Liver (tissue), 9 donors: ENCODE results near the gene INSYN2B. TPM values are rescaled to one million over a fixed set of nuclear protein-coding genes. Genes with fewer than 3 reads are reported as not detected.

Experiments used
- DNase-seq: peaks from one replicate; pipeline ENCODE4 v3.0.0-alpha.2; 2017; ENCODE audit warnings: low spot score
- H3K27ac ChIP-seq, 2 donors: one replicate each; pipeline ENCODE4 v1.7.0; 2013; ENCODE audit warnings: inconsistent platforms in 2 of 2, low read length in 2 of 2, control low read depth in 1 of 2, low read depth in 1 of 2, mild to moderate bottlenecking in 1 of 2
- H3K27me3 ChIP-seq, 4 donors: one replicate each; pipeline versions ENCODE4 v1.6.1 to v1.7.0; 2013; ENCODE audit warnings: low read length in 3 of 4, inconsistent platforms in 1 of 4, mild to moderate bottlenecking in 1 of 4, moderate library complexity in 1 of 4; ENCODE audit not compliant: control insufficient read depth in 4 of 4, insufficient read depth in 4 of 4
- H3K36me3 ChIP-seq, 4 donors: one replicate each; pipeline versions ENCODE4 v1.6.1 to v1.7.0; 2013; ENCODE audit warnings: low read length in 3 of 4, mild to moderate bottlenecking in 3 of 4, low read depth in 1 of 4, moderate library complexity in 1 of 4; ENCODE audit not compliant: control insufficient read depth in 4 of 4, insufficient read depth in 3 of 4
- H3K4me1 ChIP-seq, 4 donors: one replicate each; pipeline versions ENCODE4 v1.6.1 to v1.7.0; 2013; ENCODE audit warnings: low read length in 3 of 4, mild to moderate bottlenecking in 3 of 4, moderate library complexity in 1 of 4; ENCODE audit not compliant: control insufficient read depth in 4 of 4, insufficient read depth in 4 of 4
- H3K4me3 ChIP-seq, 3 donors: one replicate each; pipeline versions ENCODE4 v1.6.1 to v1.7.0; 2013; ENCODE audit warnings: low read length in 3 of 3, control low read depth in 1 of 3, low read depth in 1 of 3, mild to moderate bottlenecking in 1 of 3
- H3K9ac ChIP-seq, 2 donors: one replicate each; pipeline ENCODE4 v1.7.0; 2013; ENCODE audit warnings: low read length in 2 of 2, mild to moderate bottlenecking in 2 of 2, moderate library complexity in 2 of 2, control low read depth in 1 of 2, low read depth in 1 of 2
- H3K9me3 ChIP-seq, 4 donors: one replicate each; pipeline versions ENCODE4 v1.6.1 to v1.7.0; 2013; ENCODE audit warnings: low read length in 3 of 4; ENCODE audit not compliant: control insufficient read depth in 4 of 4
- ATF3 ChIP-seq: IDR thresholded peaks from 2 replicates; pipeline ENCODE4 v1.6.1; 2016; ENCODE audit warnings: antibody characterized with exemption
- EGR1 ChIP-seq, 2 donors: IDR thresholded peaks; 2 replicates each; pipeline ENCODE4 v1.6.1; 2016 to 2018; ENCODE audit warnings: antibody characterized with exemption in 2 of 2, low read depth in 2 of 2
- FOXA1 ChIP-seq: IDR thresholded peaks from 2 replicates; pipeline ENCODE4 v1.6.1; 2016; ENCODE audit warnings: antibody characterized with exemption
- FOXA2 ChIP-seq: IDR thresholded peaks from 2 replicates; pipeline ENCODE4 v1.6.1; 2016; ENCODE audit warnings: antibody characterized with exemption
- GABPA ChIP-seq, 2 donors: IDR thresholded peaks in 1 of 2; conservative IDR thresholded peaks in 1 of 2; 2 replicates each; pipeline ENCODE4 v1.6.1; 2016; ENCODE audit warnings: antibody characterized with exemption in 2 of 2, mild to moderate bottlenecking in 1 of 2, moderate library complexity in 1 of 2
- HNF4A ChIP-seq, 2 donors: conservative IDR thresholded peaks; 2 replicates each; pipeline ENCODE4 v1.6.1; 2016; ENCODE audit warnings: antibody characterized with exemption in 2 of 2, mild to moderate bottlenecking in 2 of 2
- HNF4G ChIP-seq: IDR thresholded peaks from 2 replicates; pipeline ENCODE4 v1.6.1; 2016; ENCODE audit warnings: antibody characterized with exemption
- JUND ChIP-seq, 2 donors: IDR thresholded peaks; 2 replicates each; pipeline ENCODE4 v1.6.1; 2016; ENCODE audit warnings: antibody characterized with exemption in 2 of 2
- MAX ChIP-seq: IDR thresholded peaks from 2 replicates; pipeline ENCODE4 v1.6.1; 2016; ENCODE audit warnings: antibody characterized with exemption
- NR2F2 ChIP-seq: IDR thresholded peaks from 2 replicates; pipeline ENCODE4 v1.6.1; 2016; ENCODE audit warnings: antibody characterized with exemption
- RAD21 ChIP-seq, 2 donors: IDR thresholded peaks; 2 replicates each; pipeline ENCODE4 v1.6.1; 2016; ENCODE audit warnings: antibody characterized with exemption in 2 of 2, mild to moderate bottlenecking in 2 of 2
- REST ChIP-seq: IDR thresholded peaks from 2 replicates; pipeline ENCODE4 v1.6.1; 2016; ENCODE audit warnings: antibody characterized with exemption, mild to moderate bottlenecking
- RXRA ChIP-seq, 2 donors: IDR thresholded peaks; 2 replicates each; pipeline ENCODE4 v1.6.1; 2017 to 2018; ENCODE audit warnings: antibody characterized with exemption in 2 of 2, mild to moderate bottlenecking in 1 of 2
- SP1 ChIP-seq: IDR thresholded peaks from 2 replicates; pipeline ENCODE4 v1.6.1; 2018; ENCODE audit warnings: antibody characterized with exemption, mild to moderate bottlenecking
- TAF1 ChIP-seq: conservative IDR thresholded peaks from 2 replicates; pipeline ENCODE4 v1.6.1; 2016; ENCODE audit warnings: antibody characterized with exemption, mild to moderate bottlenecking
- YY1 ChIP-seq: IDR thresholded peaks from 2 replicates; pipeline ENCODE4 v1.6.1; 2016; ENCODE audit warnings: antibody characterized with exemption, mild to moderate bottlenecking
- ZBTB33 ChIP-seq: IDR thresholded peaks from 2 replicates; pipeline ENCODE4 v1.6.1; 2016; ENCODE audit warnings: antibody characterized with exemption
- WGBS: extraction: QIAGEN DNeasy Blood & Tissue Kit; methylation state at CpG from one replicate; pipeline ENCODE4 v1.1.7; 2013; 5-methylcytosine and 5-hydroxymethylcytosine counted together
- polyA plus RNA-seq, 2 donors: library from polyadenylated mRNA; stranded (reverse) in 1 of 2; unstranded in 1 of 2; fragments of 200-250 nt in 1 of 2; fragments of >200 nt in 1 of 2; fragmentation: Nextera tagmentation in 1 of 2; extraction: Ambion mirVana in 1 of 2; gene quantifications; one replicate each; pipeline versions ENCODE4 v1.2.1 to v1.2.3, GENCODE V29; 2013 to 2015
- total RNA-seq, 2 donors: library from RNA; depleted of rRNA; stranded (reverse); fragments of >200 nt; gene quantifications; one replicate each; pipeline ENCODE4 v1.2.3, GENCODE V29; 2014
- donor health status: healthy.
- donor health status: healthy.
- donor health status: healthy.
- donor health status: healthy.
- donor health status: healthy.

The INSYN2B gene
- total and polyA plus RNA-seq, 4 donors = 0.08 to 0.33 (median 0.13) TPM; not detected in 1

GRCh38 chr5:169860585-169860984 lies 119.7 kb downstream of the INSYN2B start:
- no peak for TF ChIP-seq NR2F2
- no peak for TF ChIP-seq JUND (IDR thresholded peaks at IDR 0.05)
- TF ChIP-seq YY1 = no peak
- TF ChIP-seq FOXA1 = no peak
- TF ChIP-seq HNF4A (conservative IDR thresholded peaks at IDR 0.05) = no peak
- TF ChIP-seq RXRA (IDR thresholded peaks at IDR 0.05) = no peak
- no peak for TF ChIP-seq GABPA (IDR thresholded peaks at IDR 0.05 in 1 of 2, conservative IDR thresholded peaks at IDR 0.05 in 1 of 2)
- no peak for TF ChIP-seq RAD21 (IDR thresholded peaks at IDR 0.05)
- TF ChIP-seq SP1 = no peak
- TF ChIP-seq FOXA2 = no peak

GRCh38 chr5:169856571-169856970 lies 123.7 kb downstream of the INSYN2B start:
- Histone ChIP-seq H3K36me3 (no peaks in the 10 kb centered on the region), H3K27ac (no peak overlapping the region), H3K4me1 (no peaks in the 10 kb centered on the region), H3K9me3 (peaks cover 0 to 5% (median 0%) of the 10 kb centered on the region in 4 donors), H3K9ac (no peak overlapping the region), H3K4me3 (no peak overlapping the region), H3K27me3 (peaks cover 0 to 4% (median 0%) of the 10 kb centered on the region in 4 donors)
- TF ChIP-seq TAF1 = no peak
- TF ChIP-seq MAX = no peak
- no peak for TF ChIP-seq GABPA (IDR thresholded peaks at IDR 0.05 in 1 of 2, conservative IDR thresholded peaks at IDR 0.05 in 1 of 2)
- no peak for TF ChIP-seq YY1
- no peak for TF ChIP-seq ATF3
- no peak for TF ChIP-seq REST
- no peak for TF ChIP-seq JUND (IDR thresholded peaks at IDR 0.05)
- no peak for TF ChIP-seq RAD21 (IDR thresholded peaks at IDR 0.05)
- no peak for TF ChIP-seq ZBTB33
- TF ChIP-seq SP1 = no peak
- TF ChIP-seq HNF4A (conservative IDR thresholded peaks at IDR 0.05) = no peak
- TF ChIP-seq EGR1 (IDR thresholded peaks at IDR 0.05; ENCODE audit: low read depth in 2 of 2) = no peak
- no peak for TF ChIP-seq HNF4G
- DNase-seq = no peak
- WGBS = 80% methylated on average over 2 of the region's 2 CpGs

More at GRCh38 chr5:169860585-169860984, 119.7 kb downstream of the INSYN2B start:
- H3K27me3 ChIP-seq = peaks cover 0 to 8% (median 0%) of the 10 kb centered on the region in 4 donors
- H3K4me3 ChIP-seq = no peak overlapping the region
- 51% methylated on average over 3 of the region's 3 CpGs for WGBS
- H3K27ac ChIP-seq = no peak overlapping the region
- H3K9me3 ChIP-seq = no peaks in the 10 kb centered on the region
- no peaks in the 10 kb centered on the region for H3K4me1 ChIP-seq
- H3K36me3 ChIP-seq = no peaks in the 10 kb centered on the region
- DNase-seq = no peak
- no peak overlapping the region for H3K9ac ChIP-seq
